Eye (tissue), 1 donor: ENCODE results near the gene ADIPOQ.
A peak's percentile ranks its signal among the peaks of the same experiment; 100 is the strongest.
"Not testable (repeated sequence)": the region's sequence is repeated elsewhere in the genome, so short reads cannot be mapped to it uniquely, and the experiment has no call there.

Source experiments
- DNase-seq: peaks from one replicate; pipeline ENCODE4 v3.0.0-alpha.2; 2015

Gene ADIPOQ

DNA sequence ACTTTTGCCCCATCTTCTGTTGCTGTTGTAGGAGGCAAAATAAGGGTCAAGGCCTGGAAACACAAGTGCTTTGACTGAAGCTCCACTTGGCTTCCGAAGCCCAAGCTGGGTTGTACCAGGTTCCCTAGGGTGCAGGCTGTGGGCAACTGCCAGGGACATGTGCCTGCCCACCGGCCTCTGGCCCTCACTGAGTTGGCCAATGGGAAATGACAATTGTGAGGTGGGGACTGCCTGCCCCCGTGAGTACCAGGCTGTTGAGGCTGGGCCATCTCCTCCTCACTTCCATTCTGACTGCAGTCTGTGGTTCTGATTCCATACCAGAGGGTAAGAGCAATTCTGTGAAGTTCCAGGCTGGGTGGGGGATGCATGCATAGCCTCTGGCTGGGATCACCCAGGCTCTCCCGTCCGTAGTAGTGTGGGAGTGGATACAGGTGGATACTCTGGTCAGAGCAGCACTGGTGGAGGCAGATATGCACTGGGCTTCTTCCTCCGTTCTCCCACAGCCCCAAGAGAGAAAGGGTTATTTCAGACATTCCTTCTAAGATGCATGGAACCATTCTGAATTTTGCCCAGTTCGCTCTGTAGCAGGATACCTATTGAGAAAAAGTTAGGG is at the start of gene ADIPOQ:
Gene ADIPOQ, plus strand, starts transcription at position 285 of the 613 bp plus-strand sequence. CDS start 10,349 bp downstream, outside the sequence.
- no peak for DNase-seq

GRCh38 chr3:186798239-186798874 is 44.2 kb upstream of the ADIPOQ start:
- DNase-seq, result peak; percentile 50

DNA sequence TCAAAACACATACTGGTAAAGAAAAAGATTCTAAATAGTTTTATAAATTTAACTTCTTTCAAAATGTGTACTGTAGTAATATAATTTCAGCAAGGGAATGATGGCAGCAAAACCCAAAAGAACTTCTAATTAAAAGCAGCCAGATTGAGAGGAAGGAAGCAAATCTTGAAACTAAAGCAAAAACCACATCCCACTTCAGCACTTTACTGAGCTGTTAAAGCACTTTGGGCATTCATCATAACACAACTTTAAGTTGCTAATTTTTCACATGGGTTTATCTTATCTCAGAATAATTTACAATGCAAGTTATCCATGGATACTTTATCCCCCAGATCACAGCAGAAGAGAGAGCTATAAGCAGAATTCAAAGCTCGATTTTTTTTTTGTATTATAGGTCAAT is 42.2 kb upstream of the ADIPOQ start:
- DNase-seq, result no peak

DNA sequence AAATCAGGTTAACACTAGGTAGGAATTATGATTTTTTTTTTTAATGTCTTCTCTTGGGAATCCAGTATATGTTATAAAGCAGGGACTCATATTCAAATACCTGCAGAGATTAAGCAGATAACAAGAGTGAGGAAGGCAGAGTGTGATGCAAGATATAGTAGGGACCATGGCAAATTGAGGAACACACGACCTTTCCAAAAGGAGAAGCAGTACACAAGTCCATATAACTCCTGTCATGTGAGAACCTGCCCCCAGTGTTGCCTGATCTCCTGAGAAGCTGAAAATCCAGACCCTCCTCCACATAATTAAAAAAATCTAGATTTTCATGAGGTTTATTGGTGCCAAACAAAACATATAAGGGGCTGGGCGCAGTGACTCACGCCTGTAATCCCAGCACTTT is 39.8 kb upstream of the ADIPOQ start:
- DNase-seq, result no peak

DNA sequence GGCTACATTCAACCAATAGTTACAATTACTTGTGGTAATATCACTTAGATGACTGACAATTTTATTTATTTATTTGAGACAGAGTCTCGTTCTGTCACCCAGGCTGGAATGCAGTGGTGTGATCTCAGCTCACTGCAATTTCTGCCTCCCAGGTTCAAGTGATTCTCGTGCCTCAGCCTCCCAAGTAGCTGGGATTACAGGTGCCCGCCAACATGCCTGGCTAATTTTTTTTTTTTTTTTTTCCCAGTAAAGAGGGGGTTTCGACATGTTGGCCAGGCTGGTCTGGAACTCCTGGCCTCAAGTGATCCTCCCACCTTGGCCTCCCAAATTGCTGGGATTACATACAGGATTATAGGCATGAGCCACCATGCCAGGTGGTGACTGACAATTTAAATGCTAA is 39.1 kb upstream of the ADIPOQ start:
- DNase-seq, result not testable (repeated sequence)

DNA sequence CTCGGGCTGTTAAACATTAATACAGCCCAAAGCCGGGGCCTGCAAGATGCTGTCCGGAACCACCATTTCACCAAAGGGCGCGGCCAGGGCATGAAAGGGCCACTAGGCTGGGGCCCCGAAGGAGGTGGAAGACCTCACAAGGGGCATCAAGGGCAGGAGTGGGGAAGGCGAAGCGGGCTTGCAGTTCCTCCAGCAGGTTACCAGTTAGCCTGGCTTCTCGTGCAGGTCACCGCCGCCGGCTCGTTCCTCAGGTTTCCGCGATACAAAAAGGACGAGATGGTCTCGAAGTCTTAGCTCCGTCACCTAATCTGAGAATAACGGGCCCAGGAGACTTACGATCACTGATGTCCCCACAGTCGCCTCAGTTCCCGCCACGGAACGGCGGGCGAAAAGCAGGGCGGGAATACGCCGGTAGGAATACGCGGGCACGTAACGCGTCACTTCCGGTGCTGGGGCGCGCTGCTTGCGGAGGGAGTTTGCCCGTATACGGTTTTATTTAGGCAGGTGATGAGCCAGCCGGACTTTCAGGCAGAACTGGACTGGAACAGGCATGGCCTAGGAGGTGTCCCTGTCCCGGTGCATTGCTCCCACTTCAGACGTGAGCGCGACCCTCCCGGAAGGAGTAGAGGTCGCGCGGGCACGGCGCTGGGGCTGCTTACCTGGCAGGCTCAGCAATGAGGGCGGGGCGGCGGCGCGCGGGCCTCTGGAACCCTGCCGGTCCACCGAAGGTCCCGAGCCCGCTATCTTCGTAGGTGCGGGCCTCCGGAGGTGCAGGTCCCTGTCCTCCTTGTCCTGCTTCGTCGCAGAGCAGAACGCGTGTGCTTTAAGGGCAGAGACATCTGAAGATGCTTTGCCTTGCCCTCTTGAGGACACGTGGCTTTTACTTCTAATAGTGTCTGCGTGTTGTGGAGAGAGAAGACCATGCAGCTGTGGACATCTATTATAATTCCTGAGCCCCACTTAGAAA is 36.1 kb upstream of the ADIPOQ start, which contains the start of gene RFC4:
Gene RFC4, minus strand, starts transcription at position 394 of the 967 bp plus-strand sequence. CDS start 1,769 bp downstream, outside the sequence.
- peak; percentile 95 for DNase-seq

DNA sequence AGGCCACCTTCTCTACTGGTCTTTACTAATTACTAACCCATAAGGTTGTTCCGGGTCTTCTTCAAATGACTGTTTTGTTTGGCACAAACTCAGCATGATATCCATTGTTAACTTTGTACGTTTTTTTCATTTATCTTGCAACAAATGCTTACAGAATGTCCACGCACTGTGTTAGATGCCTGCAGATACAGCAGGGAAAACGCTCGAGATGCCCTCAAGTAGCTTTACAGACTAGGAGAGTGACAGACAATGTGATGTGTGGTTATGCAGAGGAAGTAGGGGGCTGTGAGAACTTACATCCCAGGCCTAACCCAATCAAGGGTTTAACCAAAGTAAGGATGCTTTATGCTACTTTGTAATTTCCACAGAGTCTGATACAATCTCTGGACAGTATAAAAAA is 35.3 kb upstream of the ADIPOQ start:
- DNase-seq, result no peak

- no peak for DNase-seq
Observed at GRCh38 chr3:186810336-186810996, 32.0 kb upstream of the ADIPOQ start.

DNA sequence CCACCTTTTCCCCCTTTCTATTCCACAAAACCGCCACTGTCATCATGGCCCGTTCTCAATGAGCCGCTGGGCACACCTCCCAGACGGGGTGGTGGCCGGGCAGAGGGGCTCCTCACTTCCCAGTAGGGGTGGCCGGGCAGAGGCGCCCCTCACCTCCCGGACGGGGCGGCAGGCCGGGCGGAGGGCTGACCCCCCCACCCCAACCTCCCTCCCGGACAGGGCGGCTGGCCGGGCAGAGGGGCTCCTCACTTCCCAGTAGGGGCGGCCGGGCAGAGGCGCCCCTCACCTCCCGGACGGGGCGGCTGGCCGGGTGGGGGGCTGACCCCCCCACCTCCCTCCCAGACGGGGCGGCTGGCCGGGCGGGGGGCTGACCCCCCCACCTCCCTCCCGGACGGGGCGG is 31.2 kb upstream of the ADIPOQ start:
- not testable (repeated sequence) for DNase-seq

- no peak for DNase-seq
Observed at GRCh38 chr3:186814100-186814499, 28.4 kb upstream of the ADIPOQ start.

DNA sequence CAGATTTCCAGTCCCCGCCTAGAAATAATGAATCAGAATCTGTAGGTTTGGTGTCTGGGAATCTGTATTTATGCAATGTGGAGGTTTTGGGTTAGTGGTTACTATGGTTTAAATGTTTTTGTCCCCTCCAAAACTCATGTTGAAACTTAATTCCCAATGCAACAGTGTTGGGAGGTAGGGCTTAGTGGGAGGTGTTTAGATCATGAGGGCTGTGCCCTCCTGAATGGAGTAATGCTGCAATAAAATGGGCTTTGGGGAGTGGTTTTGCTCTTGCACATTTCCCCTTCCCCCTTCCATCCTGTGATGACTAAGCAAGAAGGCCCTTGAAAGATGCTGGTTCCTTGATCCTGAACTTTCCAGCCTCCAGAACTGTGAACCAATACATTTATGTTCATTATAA is 27.1 kb upstream of the ADIPOQ start:
- no peak for DNase-seq

GRCh38 chr3:186818516-186818915 is 24.0 kb upstream of the ADIPOQ start:
- DNase-seq, result no peak

DNA sequence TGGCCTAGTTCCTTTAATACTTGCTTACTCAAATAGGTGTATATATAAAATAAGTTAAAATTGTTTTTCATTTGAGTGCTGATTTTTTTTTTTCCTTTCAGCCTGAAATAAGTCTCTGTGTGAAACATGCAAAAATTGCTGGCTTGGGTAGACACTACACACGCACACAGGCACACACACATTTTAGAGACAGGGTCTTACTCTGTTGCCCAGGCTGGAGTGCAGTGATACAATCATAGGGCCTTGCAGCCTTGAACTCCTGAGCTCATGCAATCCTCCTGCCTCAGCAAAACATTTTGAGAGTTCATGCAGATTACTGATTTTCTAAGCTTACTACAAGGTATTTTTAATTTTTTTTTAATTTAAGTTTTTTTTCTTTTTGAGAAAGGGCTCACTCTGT is 23.6 kb upstream of the ADIPOQ start:
- DNase-seq, result no peak

GRCh38 chr3:186821429-186822387 is 20.8 kb upstream of the ADIPOQ start:
- DNase-seq, result peak; percentile 79

DNA sequence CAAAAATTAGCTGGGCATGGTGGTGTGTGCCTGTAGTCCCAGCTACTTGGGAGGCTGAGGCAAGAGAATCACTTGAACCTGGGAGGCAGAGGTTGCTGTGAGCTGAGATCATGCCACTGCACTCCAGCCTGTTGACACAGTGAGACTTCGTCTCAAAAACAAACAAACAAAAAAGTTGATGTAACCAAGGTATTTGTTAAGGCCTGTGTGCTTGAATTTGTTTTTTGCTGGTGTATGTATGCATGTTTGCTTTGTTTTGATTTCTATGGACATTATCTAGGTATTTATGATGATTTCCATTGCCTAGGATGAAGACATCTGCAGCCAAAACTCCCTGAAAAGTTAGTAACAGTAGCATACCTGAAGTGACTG is 20.1 kb upstream of the ADIPOQ start:
- DNase-seq, result not testable (repeated sequence)

- no peak for DNase-seq
Observed at GRCh38 chr3:186823386-186823785, 19.1 kb upstream of the ADIPOQ start.

DNA sequence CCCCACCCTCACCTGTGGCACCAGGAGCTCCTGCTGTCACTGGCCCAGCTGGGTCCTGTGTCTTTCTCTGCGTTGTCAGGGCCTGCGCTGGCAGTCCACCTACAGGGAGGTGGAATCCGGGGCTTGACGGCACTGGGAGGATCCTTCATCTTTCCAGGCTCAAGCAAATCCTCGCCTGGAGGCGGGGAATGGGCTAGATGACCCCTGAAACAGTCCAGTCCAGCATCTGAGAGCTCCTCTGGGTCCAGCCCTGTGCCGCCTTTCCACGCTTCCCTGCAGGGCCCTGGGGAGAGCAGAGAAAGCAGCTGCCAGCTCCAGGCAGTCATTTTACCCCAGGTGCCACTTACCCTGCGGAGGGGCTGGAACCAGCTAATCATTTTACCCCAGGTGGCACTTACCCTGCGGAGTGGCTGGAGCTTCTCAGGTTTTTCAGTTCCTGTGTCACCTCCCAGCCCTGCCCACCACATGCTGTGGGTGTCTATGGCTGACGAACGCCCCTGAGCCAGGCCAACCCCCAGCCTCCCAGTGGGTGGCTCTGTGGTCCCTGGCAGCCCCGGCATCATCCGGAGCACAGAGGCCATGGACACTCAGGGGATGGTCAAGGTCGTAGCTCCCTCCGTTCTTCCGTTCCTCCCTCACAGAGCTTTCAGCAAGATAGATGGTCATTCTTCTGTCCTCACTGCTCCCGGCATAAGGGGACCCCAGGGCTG is 17.9 kb upstream of the ADIPOQ start:
- DNase-seq, result peak; percentile 52

- peak; percentile 84 for DNase-seq
Observed at GRCh38 chr3:186825294-186825821, 17.2 kb upstream of the ADIPOQ start.

DNA sequence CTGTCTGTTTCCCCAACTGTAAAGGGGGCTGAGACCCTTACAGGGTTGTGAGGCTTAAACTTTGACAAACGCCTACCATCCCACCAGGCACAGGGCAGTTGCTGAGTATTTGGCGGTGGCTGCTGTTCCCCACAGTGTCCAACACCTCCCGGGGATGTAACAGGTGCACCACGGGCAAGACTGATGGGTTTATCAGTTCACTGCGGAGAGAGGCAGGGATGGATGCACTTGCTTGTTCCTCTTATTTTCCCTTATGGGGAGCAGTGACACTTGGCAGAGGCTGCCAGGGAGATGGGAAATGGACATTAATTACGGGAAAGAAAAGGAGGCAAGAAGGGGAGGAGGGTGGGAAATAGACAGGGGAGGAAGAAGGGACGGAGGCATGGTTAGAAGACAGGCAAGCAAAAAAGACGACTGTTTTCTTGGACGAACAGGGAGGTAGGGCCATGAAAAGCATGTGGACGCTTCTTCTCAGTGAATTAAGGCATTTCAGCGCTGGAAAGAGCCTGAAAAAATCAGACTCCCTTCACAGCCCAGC is 16.6 kb upstream of the ADIPOQ start:
- DNase-seq, result peak; percentile 55

- DNase-seq, result peak; percentile 47
Observed at GRCh38 chr3:186826410-186826975, 16.0 kb upstream of the ADIPOQ start.
